ENCODE results near the gene SPTBN4.

GRCh38 chr19:40418040-40418439 is 48.8 kb upstream of the SPTBN4 start:
- TF ChIP-seq POLR2A (IDR thresholded peaks at IDR 0.05; ENCODE audit: low read depth, low read length): no peak
- TF ChIP-seq TAF1 (IDR thresholded peaks at IDR 0.05; ENCODE audit: borderline replicate concordance, low read depth, low read length): no peak
- TF ChIP-seq POLR2AphosphoS5 (IDR thresholded peaks at IDR 0.05; ENCODE audit: low read depth, low read length): no peak
